Esophagus squamous epithelium (tissue), 5 donors: Measurements from ENCODE around the gene NCOA1. TPM values are rescaled to one million over a fixed set of nuclear protein-coding genes. Genes with fewer than 3 reads are reported as not detected.

Experiments used
- DNase-seq: peaks from one replicate; lab custom pipeline; 2025; lab: John Stamatoyannopoulos, UW
- H3K27ac ChIP-seq, 4 donors: fragments of 200-600 bp; sonication (generic); one replicate each; pipeline ENCODE4 v1.5.1; 2016 to 2019; ENCODE audit warnings: mild to moderate bottlenecking in 1 of 4
- H3K27me3 ChIP-seq, 4 donors: fragments of 200-600 bp; sonication (generic); 1 replicate in 3 of 4; 2 replicates in 1 of 4; pipeline versions ENCODE4 v1.5.1 to v1.6.0; 2017 to 2021; ENCODE audit warnings: antibody characterized with exemption in 1 of 4
- H3K36me3 ChIP-seq, 3 donors: fragments of 200-600 bp; sonication (generic); one replicate each; pipeline ENCODE4 v1.5.1; 2016 to 2019
- H3K4me1 ChIP-seq, 3 donors: fragments of 200-600 bp; sonication (generic); one replicate each; pipeline ENCODE4 v1.5.1; 2017 to 2019
- H3K4me3 ChIP-seq, 4 donors: fragments of 200-600 bp; sonication (generic); 1 replicate in 3 of 4; 2 replicates in 1 of 4; pipeline ENCODE4 v1.5.1; 2016 to 2019; ENCODE audit warnings: mild to moderate bottlenecking in 2 of 4, moderate library complexity in 1 of 4
- H3K9me3 ChIP-seq, 3 donors: fragments of 200-600 bp; sonication (generic); one replicate each; pipeline ENCODE4 v1.5.1; 2016 to 2019
- CTCF ChIP-seq, 6 experiments: fragments of 450-650 bp in 4 of 6; fragments of 200-600 bp in 2 of 6; sonication (generic) in 2 of 6; IDR thresholded peaks; one replicate each; pipeline ENCODE4 v1.5.1; 2016 to 2019; ENCODE audit warnings: antibody characterized with exemption in 6 of 6, mild to moderate bottlenecking in 4 of 6, moderate library complexity in 4 of 6
- POLR2A ChIP-seq, 4 donors: fragments of 450-650 bp; IDR thresholded peaks; one replicate each; pipeline ENCODE4 v1.6.1; 2017; ENCODE audit warnings: antibody characterized with exemption in 4 of 4, mild to moderate bottlenecking in 4 of 4, moderate library complexity in 3 of 4
- WGBS, 2 donors: methylation state at CpG; one replicate each; pipeline ENCODE4 v1.1.5; 2018; 5-methylcytosine and 5-hydroxymethylcytosine counted together
- intact Hi-C: fragments of 100-400 bp; cut with DNase I; formaldehyde crosslinking; loops from one replicate; pipeline ENCODE4 v1.15.0; 2022
- total RNA-seq, 4 donors: library from RNA; depleted of rRNA; stranded (reverse); fragments of >200 nt; gene quantifications; one replicate each; pipeline ENCODE4 v1.1.0, GENCODE V29; 2016
- donor health status: DM: yes; HTN: yes; CAD: no.

NCOA1 gene
- total RNA-seq, 4 donors from 2014 or later: 21.3 to 45.4 (median 32.9) TPM

DNA sequence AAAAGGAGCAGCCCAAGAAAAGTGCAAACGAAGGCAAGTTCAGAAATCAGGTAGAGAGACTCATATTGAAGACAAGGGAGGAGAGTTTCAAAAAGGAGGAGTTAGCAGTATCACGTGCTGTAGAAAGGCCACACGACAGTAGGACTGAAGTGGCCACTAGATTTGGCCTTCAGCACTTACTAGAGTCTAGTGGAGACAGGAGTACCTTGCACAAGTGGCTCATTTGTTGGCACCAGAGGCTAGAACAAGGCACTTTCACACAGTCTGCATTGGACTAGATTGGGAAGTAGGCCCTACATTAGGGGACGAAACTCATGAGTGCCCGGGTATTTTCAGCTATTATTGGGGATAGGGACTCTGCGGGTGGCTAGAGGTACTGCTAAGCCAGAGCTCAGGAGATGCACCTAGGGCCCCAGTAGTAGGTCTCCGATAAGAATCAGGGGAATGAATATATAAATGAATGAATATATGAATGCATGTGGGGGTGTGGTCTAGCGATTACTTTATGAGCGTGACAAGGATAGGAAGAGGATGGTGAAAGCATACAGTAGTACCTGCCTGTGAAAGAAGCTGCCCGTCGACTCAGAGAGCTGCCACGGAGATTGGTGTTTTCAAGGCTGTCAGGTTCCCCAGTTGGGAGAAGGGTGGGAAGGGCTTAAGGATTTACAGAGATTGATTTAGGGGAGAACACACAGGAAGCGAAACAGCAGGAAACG is 1.4 kb upstream of the NCOA1 start:
- no peak for DNase-seq
- peaks cover 14 to 40% (median 21%) of the 10 kb centered on the region in 3 donors for H3K4me1 ChIP-seq
- 58 to 74% methylated on average over 12 to 14 of the region's 14 CpGs for WGBS, 2 donors
- TF ChIP-seq CTCF (IDR thresholded peaks at IDR 0.05) (no peak), POLR2A (IDR thresholded peaks at IDR 0.05) (no peak)
- peak overlapping the region in 3 of 4 donors; percentile 85 to 96 (median 94) for H3K4me3 ChIP-seq
- intact Hi-C loops: no loop called here
- no peaks in the 10 kb centered on the region for H3K9me3 ChIP-seq
- H3K36me3 ChIP-seq: no peaks in the 10 kb centered on the region
- H3K27me3 ChIP-seq: no peaks in the 10 kb centered on the region
- peak overlapping the region; percentile 90 to 98 (median 92) for H3K27ac ChIP-seq

- TF ChIP-seq CTCF (IDR thresholded peaks at IDR 0.05) (no peak), POLR2A (IDR thresholded peaks at IDR 0.05) (no peak)
- H3K9me3 ChIP-seq: no peaks in the 10 kb centered on the region
- DNase-seq: no peak
- H3K4me3 ChIP-seq: peak overlapping the region; percentile 85 to 96 (median 92)
- H3K36me3 ChIP-seq: no peaks in the 10 kb centered on the region
- peaks cover 14 to 45% (median 21%) of the 10 kb centered on the region in 3 donors for H3K4me1 ChIP-seq
- no peaks in the 10 kb centered on the region for H3K27me3 ChIP-seq
- peak overlapping the region; percentile 90 to 98 (median 92) for H3K27ac ChIP-seq
- WGBS, 2 donors: 18 to 27% methylated on average over 12 of the region's 12 CpGs
- intact Hi-C loops: no loop called here
Observed at GRCh38 chr2:24490181-24490689, 819 bp upstream of the NCOA1 start.

DNA sequence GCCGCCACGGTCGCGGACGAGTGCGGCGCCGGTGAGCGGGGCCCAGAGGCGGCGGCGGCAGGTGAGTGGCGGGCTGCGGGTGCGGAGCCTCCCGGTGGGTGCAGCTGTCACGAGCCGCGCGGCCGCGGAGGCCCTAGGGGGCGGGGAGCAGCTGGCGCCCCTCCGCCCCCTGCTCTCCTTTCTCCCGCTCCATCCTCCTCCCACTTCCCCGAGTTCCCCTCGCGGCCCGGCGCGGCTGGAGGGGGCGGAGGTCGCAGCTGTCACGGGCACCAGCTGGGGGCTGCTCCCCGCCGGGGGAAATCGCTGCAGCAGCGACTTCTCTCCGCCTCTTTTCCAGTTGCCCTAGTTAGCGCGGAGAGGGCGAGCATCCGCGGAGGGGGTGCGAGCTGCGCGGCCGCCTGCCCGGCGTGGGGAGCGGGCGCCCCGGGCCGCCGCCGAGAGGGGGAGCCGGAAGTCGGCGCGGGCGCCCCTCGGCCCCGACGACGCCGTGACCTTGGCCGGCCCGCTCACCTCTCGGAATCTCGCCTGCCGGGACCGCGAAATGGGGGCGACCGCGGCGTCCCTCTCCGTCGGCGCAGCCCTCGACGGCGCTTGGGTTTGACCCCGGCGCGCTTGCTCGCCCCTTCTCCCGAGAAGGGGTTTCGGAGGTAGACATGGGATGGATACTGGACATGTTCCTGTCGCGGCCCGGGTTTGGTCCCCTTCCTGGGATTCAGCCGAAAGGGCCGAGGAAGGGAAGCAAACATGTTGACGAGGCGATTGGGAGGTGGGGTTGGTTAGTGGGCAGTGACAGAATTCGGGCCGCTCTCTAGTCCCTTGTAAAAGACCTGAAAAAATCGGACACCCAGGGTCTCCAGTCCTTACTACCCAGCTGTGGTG is 727 bp downstream of the NCOA1 start:
- Histone ChIP-seq H3K27ac (peak overlapping the region; percentile 90 to 98 (median 92)), H3K9me3 (no peaks in the 10 kb centered on the region), H3K27me3 (no peaks in the 10 kb centered on the region), H3K36me3 (no peaks in the 10 kb centered on the region), H3K4me3 (peak overlapping the region; percentile 85 to 96 (median 92)), H3K4me1 (peaks cover 14 to 59% (median 21%) of the 10 kb centered on the region in 3 donors)
- no peak for DNase-seq
- intact Hi-C loops: no loop called here
- 6 to 20% methylated on average over 1 to 3 of the region's 100 CpGs for WGBS, 2 donors
- TF ChIP-seq CTCF (IDR thresholded peaks at IDR 0.05) (peak in 1 of 6 experiments; percentile 4), POLR2A (IDR thresholded peaks at IDR 0.05) (peak in 1 of 4 donors; percentile 13)

DNA sequence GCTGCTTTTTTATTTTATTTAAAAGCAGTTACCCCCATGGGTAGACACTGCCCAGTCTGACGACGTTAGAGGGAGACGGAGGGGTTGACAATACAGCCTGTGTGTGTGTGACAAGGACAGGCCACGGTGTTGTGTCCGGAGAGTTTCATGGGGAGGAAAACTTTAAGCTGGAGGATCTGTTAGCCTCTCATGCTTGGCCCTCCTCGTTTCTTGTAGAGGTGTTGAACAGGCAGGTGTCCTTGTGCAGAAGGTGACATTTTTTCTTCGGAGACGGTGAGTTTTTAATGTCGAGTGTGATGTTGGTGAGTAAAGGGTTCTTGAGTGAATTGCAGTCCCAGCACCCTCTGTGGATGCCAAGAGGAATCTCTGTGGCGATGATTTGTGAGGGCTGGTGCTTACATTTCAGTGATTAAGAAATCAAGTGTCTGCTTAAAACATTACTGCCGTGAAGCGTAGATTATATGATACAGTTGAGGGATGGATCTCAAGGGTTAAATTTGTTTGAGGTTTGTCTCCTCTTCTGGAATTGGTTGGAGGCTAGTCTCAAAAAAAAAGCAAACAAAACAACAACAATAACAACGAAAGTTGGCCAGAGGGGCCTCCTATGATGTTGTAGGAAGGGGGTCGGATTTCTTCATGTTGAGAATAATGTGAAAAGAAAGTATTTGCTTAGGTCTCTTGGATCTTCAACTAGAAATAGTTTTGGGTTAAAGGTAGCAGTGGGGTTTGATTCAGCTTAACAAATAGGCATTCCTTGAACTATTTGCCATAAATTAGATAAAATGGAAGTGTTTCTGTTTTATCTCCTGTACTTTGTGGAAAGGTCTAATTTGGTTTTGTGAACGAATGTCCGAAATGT is 1.6 kb downstream of the NCOA1 start:
- H3K36me3 ChIP-seq: no peaks in the 10 kb centered on the region
- TF ChIP-seq CTCF (IDR thresholded peaks at IDR 0.05) (no peak), POLR2A (IDR thresholded peaks at IDR 0.05) (no peak)
- no peaks in the 10 kb centered on the region for H3K27me3 ChIP-seq
- peak overlapping the region; percentile 85 to 96 (median 92) for H3K4me3 ChIP-seq
- H3K9me3 ChIP-seq: no peaks in the 10 kb centered on the region
- H3K4me1 ChIP-seq: peaks cover 14 to 64% (median 21%) of the 10 kb centered on the region in 3 donors
- intact Hi-C loops: no loop called here
- peak overlapping the region; percentile 90 to 98 (median 92) for H3K27ac ChIP-seq
- 32 to 39% methylated on average over 11 to 16 of the region's 16 CpGs for WGBS, 2 donors
- no peak for DNase-seq
